ENCODE results near the gene SSBP4.

DNA sequence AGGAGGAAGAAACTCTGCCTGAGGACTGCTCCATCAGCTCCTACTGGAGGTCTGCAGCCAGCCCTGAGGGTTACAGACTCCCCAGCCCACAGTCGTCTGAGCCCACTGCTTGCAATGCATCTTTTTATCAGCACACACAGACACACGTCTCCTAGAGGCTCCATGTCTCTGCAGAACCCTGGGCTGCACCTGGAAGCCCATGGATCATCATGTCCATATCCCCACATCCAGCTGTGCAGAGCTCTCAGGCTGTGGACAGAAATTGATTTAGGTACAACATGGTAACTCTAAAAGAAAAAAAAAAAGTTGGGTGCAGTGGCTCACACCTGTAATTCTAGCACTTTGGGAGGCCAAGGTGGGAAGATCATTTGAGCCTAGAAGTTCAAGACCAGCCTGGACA, 51.6 kb downstream of the SSBP4 start:
- TF ChIP-seq CTCF (IDR thresholded peaks at IDR 0.05) (no peak), POLR2A (IDR thresholded peaks at IDR 0.05) (no peak)
